ENCODE data around the gene CYP4Z1. TPM values are rescaled to one million over a fixed set of nuclear protein-coding genes. Genes with fewer than 3 reads are reported as not detected.

Gene CYP4Z1
- polyA plus RNA-seq, 1 of the 3 experiments (the other 2 are of a cell fraction), result not detected

DNA sequence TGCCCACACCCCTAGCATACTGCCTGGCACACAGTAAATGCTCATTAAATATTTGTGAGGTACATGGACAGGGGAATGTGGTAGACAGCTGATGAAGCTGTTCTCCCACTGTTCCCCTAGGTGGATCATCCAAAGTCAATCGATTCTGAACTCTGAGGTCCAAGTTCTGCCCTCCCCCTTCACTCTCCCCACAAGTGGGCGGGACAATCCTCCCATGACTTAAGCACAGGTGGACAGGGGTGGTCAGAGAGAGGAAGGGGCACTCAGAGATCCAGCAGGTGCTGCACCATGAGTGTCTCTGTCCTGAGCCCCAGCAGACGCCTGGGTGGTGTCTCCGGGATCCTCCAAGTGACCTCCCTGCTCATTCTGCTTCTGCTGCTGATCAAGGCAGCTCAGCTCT is 70.2 kb downstream of the CYP4Z1 start, which contains the start of gene CYP4A22:
Gene CYP4A22, plus strand, starts transcription at position 244 of the 400 bp plus-strand sequence. Its CDS starts 45 bp downstream, at position 289.
- no peaks in the 10 kb centered on the region for H3K9me2 ChIP-seq
- no peak within 1 kb of the TSS for H3K9ac ChIP-seq
- ChIA-PET CTCF (no interaction called here), POLR2A (no interaction called here)
- no peak within 1 kb of the TSS for H2AFZ ChIP-seq (ENCODE audit: low read depth)
- TF ChIP-seq POLR2AphosphoS5 (IDR thresholded peaks at IDR 0.05; ENCODE audit: low read depth, low read length) (no peak), MXI1 (IDR thresholded peaks at IDR 0.05; ENCODE audit: low read depth, low read length) (no peak), RAD21 (IDR thresholded peaks at IDR 0.05; ENCODE audit: low read length) (no peak), NFIC (IDR thresholded peaks at IDR 0.05; ENCODE audit: borderline replicate concordance) (no peak), EZH2phosphoT487 (IDR thresholded peaks at IDR 0.05; ENCODE audit: borderline replicate concordance, low read depth) (no peak)
- H3K4me2 ChIP-seq, result no peak within 1 kb of the TSS
- H3K9me3 ChIP-seq, result no peaks in the 10 kb centered on the region
- no peaks in the 10 kb centered on the region for H3K27me3 ChIP-seq (ENCODE audit: insufficient read depth)
- H3K4me1 ChIP-seq (ENCODE audit: control insufficient read depth in 1 of 2, insufficient read depth in 2 of 2, low read depth in 1 of 2, low read length in 1 of 2), result no peaks in the 10 kb centered on the region
- H3K27ac ChIP-seq (ENCODE audit: low read depth in 2 of 2, low read length in 1 of 2), result no peak within 1 kb of the TSS
- WGBS (ENCODE audit: low lambda C conversion rate), result 44% methylated on average over 4 of the region's 4 CpGs
- no peak for DNase-seq
- H3K79me2 ChIP-seq (ENCODE audit: insufficient read depth), result no peaks in the 10 kb centered on the region
- no peaks in the 10 kb centered on the region for H3F3A ChIP-seq (replicated peaks; ENCODE audit: insufficient read depth)
- H4K20me1 ChIP-seq (ENCODE audit: insufficient read depth), result no peaks in the 10 kb centered on the region
- H3K4me3 ChIP-seq (ENCODE audit: low read depth in 2 of 2, low read length in 1 of 2), result no peak within 1 kb of the TSS
- no peaks in the 10 kb centered on the region for H3K36me3 ChIP-seq (replicated peaks in 1 of 2; ENCODE audit: control insufficient read depth in 1 of 2, insufficient read depth in 2 of 2, low read length in 1 of 2)

DNA sequence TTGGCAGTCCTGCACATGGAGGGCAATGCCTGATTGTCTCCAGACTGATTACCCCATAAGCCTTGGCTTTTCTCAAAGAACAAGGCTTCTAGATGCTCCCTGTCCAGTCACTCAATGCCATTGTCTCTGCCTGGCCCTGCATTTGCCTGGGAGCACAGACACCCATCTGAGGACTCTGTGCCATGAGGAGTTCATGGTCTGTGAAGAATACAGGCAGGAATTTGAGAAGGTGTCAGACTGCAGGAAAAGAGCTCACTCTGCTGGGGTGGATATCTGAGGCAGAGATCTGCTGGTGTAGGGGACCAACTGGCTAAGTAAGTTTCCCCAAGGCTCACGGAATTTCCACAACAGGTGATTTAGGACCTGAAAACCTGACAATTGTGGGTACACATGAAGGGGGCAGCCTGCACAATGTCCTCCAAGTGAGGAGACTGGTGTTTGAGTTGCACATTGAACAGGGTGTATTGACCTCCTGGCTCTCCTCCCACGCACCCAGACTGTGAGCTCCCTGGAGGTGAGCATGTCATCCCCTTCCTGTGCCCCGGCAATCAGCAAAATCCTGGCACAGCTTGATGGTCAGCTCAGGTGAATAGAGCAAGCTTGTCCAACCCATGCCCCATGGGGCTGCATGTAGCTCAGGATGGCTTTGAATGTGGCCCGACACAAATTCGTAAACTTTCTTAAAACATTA is 71.0 kb downstream of the CYP4Z1 start:
- TF ChIP-seq RFX5 (IDR thresholded peaks at IDR 0.05; ENCODE audit: low read length) (no peak), SIN3A (IDR thresholded peaks at IDR 0.05; ENCODE audit: borderline replicate concordance, low read depth, low read length) (no peak), EZH2phosphoT487 (IDR thresholded peaks at IDR 0.05; ENCODE audit: borderline replicate concordance, low read depth) (no peak), MXI1 (IDR thresholded peaks at IDR 0.05; ENCODE audit: low read depth, low read length) (no peak), NRF1 (IDR thresholded peaks at IDR 0.05; ENCODE audit: low read depth, low read length) (no peak), SMC3 (IDR thresholded peaks at IDR 0.05; ENCODE audit: low read depth, low read length) (no peak), TEAD4 (IDR thresholded peaks at IDR 0.05; ENCODE audit: borderline replicate concordance, insufficient read depth) (no peak), TCF12 (IDR thresholded peaks at IDR 0.05) (no peak), FOXJ3 (CRISPR knock-in tag; IDR thresholded peaks at IDR 0.05) (no peak), YY1 (IDR thresholded peaks at IDR 0.05; ENCODE audit: low read depth) (no peak), TAF1 (IDR thresholded peaks at IDR 0.05; ENCODE audit: borderline replicate concordance, low read depth, low read length) (no peak), EP300 (IDR thresholded peaks at IDR 0.05; ENCODE audit: borderline replicate concordance in 1 of 2, low read depth in 1 of 2, low read length in 1 of 2) (no peak), FOSL2 (IDR thresholded peaks at IDR 0.05; ENCODE audit: borderline replicate concordance, low read depth) (no peak)
- TF ChIP-seq, protein P1, sequence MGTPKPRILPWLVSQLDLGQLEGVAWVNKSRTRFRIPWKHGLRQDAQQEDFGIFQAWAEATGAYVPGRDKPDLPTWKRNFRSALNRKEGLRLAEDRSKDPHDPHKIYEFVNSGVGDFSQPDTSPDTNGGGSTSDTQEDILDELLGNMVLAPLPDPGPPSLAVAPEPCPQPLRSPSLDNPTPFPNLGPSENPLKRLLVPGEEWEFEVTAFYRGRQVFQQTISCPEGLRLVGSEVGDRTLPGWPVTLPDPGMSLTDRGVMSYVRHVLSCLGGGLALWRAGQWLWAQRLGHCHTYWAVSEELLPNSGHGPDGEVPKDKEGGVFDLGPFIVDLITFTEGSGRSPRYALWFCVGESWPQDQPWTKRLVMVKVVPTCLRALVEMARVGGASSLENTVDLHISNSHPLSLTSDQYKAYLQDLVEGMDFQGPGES (IDR thresholded peaks at IDR 0.05; ENCODE audit: low read depth, low read length), result no peak
- TF ChIP-seq, protein P2, sequence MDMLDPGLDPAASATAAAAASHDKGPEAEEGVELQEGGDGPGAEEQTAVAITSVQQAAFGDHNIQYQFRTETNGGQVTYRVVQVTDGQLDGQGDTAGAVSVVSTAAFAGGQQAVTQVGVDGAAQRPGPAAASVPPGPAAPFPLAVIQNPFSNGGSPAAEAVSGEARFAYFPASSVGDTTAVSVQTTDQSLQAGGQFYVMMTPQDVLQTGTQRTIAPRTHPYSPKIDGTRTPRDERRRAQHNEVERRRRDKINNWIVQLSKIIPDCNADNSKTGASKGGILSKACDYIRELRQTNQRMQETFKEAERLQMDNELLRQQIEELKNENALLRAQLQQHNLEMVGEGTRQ (IDR thresholded peaks at IDR 0.05; ENCODE audit: borderline replicate concordance, low read depth, low read length), result no peak
- TF ChIP-seq, protein P3, sequence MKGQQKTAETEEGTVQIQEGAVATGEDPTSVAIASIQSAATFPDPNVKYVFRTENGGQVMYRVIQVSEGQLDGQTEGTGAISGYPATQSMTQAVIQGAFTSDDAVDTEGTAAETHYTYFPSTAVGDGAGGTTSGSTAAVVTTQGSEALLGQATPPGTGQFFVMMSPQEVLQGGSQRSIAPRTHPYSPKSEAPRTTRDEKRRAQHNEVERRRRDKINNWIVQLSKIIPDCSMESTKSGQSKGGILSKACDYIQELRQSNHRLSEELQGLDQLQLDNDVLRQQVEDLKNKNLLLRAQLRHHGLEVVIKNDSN (IDR thresholded peaks at IDR 0.05; ENCODE audit: borderline replicate concordance, low read depth), result no peak
- TF ChIP-seq, protein P4, sequence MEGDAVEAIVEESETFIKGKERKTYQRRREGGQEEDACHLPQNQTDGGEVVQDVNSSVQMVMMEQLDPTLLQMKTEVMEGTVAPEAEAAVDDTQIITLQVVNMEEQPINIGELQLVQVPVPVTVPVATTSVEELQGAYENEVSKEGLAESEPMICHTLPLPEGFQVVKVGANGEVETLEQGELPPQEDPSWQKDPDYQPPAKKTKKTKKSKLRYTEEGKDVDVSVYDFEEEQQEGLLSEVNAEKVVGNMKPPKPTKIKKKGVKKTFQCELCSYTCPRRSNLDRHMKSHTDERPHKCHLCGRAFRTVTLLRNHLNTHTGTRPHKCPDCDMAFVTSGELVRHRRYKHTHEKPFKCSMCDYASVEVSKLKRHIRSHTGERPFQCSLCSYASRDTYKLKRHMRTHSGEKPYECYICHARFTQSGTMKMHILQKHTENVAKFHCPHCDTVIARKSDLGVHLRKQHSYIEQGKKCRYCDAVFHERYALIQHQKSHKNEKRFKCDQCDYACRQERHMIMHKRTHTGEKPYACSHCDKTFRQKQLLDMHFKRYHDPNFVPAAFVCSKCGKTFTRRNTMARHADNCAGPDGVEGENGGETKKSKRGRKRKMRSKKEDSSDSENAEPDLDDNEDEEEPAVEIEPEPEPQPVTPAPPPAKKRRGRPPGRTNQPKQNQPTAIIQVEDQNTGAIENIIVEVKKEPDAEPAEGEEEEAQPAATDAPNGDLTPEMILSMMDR (IDR thresholded peaks at IDR 0.05), result no peak
- TF ChIP-seq, protein P5, sequence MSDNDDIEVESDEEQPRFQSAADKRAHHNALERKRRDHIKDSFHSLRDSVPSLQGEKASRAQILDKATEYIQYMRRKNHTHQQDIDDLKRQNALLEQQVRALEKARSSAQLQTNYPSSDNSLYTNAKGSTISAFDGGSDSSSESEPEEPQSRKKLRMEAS (IDR thresholded peaks at IDR 0.05; ENCODE audit: low read depth), result no peak
- Histone ChIP-seq H3K27ac (ENCODE audit: low read depth in 2 of 2, low read length in 1 of 2) (no peak overlapping the region), H3K79me2 (ENCODE audit: insufficient read depth) (no peaks in the 10 kb centered on the region), H3K9ac (no peak overlapping the region), H3K36me3 (replicated peaks in 1 of 2; ENCODE audit: control insufficient read depth in 1 of 2, insufficient read depth in 2 of 2, low read length in 1 of 2) (no peaks in the 10 kb centered on the region), H3K9me3 (no peaks in the 10 kb centered on the region), H3F3A (replicated peaks; ENCODE audit: insufficient read depth) (no peaks in the 10 kb centered on the region), H4K20me1 (ENCODE audit: insufficient read depth) (no peaks in the 10 kb centered on the region), H3K27me3 (ENCODE audit: insufficient read depth) (no peaks in the 10 kb centered on the region), H3K9me2 (no peaks in the 10 kb centered on the region), H2AFZ (ENCODE audit: low read depth) (no peak overlapping the region), H3K4me2 (no peak overlapping the region), H3K4me3 (ENCODE audit: low read depth in 2 of 2, low read length in 1 of 2) (no peak overlapping the region), H3K4me1 (ENCODE audit: control insufficient read depth in 1 of 2, insufficient read depth in 2 of 2, low read depth in 1 of 2, low read length in 1 of 2) (no peaks in the 10 kb centered on the region)
- ChIA-PET POLR2A (interaction anchor here (0.9 kb wide), 1 partner anchor 10 kb away, joined by 3 read pairs; no protein-coding TSS in a partner anchor), CTCF (no interaction called here)
- DNase-seq, result no peak
- WGBS (ENCODE audit: low lambda C conversion rate), result 70% methylated on average over 5 of the region's 5 CpGs
